Common myeloid progenitor, CD34-positive (primary cell): Measurements from ENCODE around the gene TMEM214.

Experiments
- CTCF ChIA-PET: fragments of 350-600 bp; sonication (Branson Sonifier 250); formaldehyde crosslinking; loops from one replicate; lab custom pipeline; 2021; ENCODE audit warnings: antibody characterized with exemption; lab: Charles Lee
- POLR2A ChIA-PET: fragments of 350-600 bp; sonication (Branson Sonifier 250); formaldehyde crosslinking; loops from one replicate; lab custom pipeline; 2021; ENCODE audit warnings: antibody characterized with exemption; lab: Charles Lee
- DNase-seq, 3 donors: peaks; one replicate each; pipeline versions ENCODE4 v3.0.0 to v3.0.0-alpha.2; 2013
- H3K27ac ChIP-seq, 2 experiments: 1 replicate in 1 of 2; 2 replicates in 1 of 2; pipeline ENCODE4 v1.7.0; 2013; ENCODE audit warnings: inconsistent platforms in 2 of 2, low read length in 2 of 2, mild to moderate bottlenecking in 2 of 2, low read depth in 1 of 2, moderate library complexity in 1 of 2; ENCODE audit not compliant: severe bottlenecking in 2 of 2, insufficient read depth in 1 of 2, poor library complexity in 1 of 2
- H3K27me3 ChIP-seq, 5 experiments: replicated peaks in 2 of 5; 1 replicate in 3 of 5; 2 replicates in 2 of 5; pipeline versions ENCODE4 v1.6.1 to v1.7.0; 2013; ENCODE audit warnings: low read length in 4 of 5, mild to moderate bottlenecking in 2 of 5, moderate library complexity in 2 of 5, inconsistent platforms in 1 of 5; ENCODE audit not compliant: insufficient read depth in 5 of 5, control insufficient read depth in 4 of 5
- H3K36me3 ChIP-seq, 4 experiments: 1 replicate in 2 of 4; 2 replicates in 2 of 4; pipeline versions ENCODE4 v1.6.1 to v1.7.0; 2013; ENCODE audit warnings: low read length in 3 of 4, control low read depth in 1 of 4, mild to moderate bottlenecking in 1 of 4; ENCODE audit not compliant: control insufficient read depth in 4 of 4, insufficient read depth in 4 of 4
- H3K4me1 ChIP-seq, 4 experiments: 1 replicate in 3 of 4; 2 replicates in 1 of 4; pipeline versions ENCODE4 v1.6.1 to v1.7.1; 2013; ENCODE audit warnings: low read length in 3 of 4, mild to moderate bottlenecking in 3 of 4, control low read depth in 1 of 4, inconsistent platforms in 1 of 4, moderate library complexity in 1 of 4; ENCODE audit not compliant: control insufficient read depth in 4 of 4, insufficient read depth in 4 of 4; ENCODE audit errors: control extremely low read depth in 1 of 4
- H3K4me3 ChIP-seq, 7 experiments: 1 replicate in 4 of 7; 2 replicates in 3 of 7; pipeline versions ENCODE4 v1.5.1 to v1.7.0; 2013; ENCODE audit warnings: mild to moderate bottlenecking in 7 of 7, low read length in 6 of 7, moderate library complexity in 6 of 7, inconsistent platforms in 2 of 7, low read depth in 2 of 7, control low read depth in 1 of 7; ENCODE audit not compliant: insufficient read depth in 4 of 7, control insufficient read depth in 1 of 7; ENCODE audit errors: extremely low read depth in 1 of 7
- H3K9me3 ChIP-seq, 5 experiments: 1 replicate in 4 of 5; 2 replicates in 1 of 5; pipeline versions ENCODE4 v1.6.1 to v1.7.1; 2013; ENCODE audit warnings: low read length in 4 of 5, mild to moderate bottlenecking in 2 of 5, inconsistent platforms in 1 of 5, low read depth in 1 of 5, moderate library complexity in 1 of 5; ENCODE audit not compliant: control insufficient read depth in 4 of 5, insufficient read depth in 2 of 5; ENCODE audit errors: control extremely low read depth in 1 of 5
- WGBS: methylation state at CpG from one replicate; pipeline ENCODE4 v1.1.5; 2013; ENCODE audit not compliant: insufficient coverage; 5-methylcytosine and 5-hydroxymethylcytosine counted together

TMEM214 gene

DNA sequence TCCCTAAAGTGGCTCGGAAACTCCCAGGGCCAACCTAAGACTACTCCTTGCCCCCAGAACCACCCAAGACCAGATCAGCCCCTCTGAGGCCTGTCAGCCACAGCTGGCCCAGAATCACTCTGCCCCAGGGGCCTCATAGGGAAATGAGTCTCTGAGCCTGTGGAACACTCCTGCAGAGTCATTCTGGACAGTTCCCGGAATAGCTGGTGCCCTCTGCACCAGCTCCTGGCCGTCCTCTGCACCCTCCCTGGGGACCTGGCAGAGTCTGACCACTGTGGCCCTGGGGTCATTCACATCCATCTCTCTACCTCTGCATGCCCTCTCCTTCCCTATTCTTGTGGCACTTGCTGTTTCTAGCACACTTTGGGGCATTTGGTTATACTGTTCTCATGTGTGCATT is 14.6 kb upstream of the TMEM214 start:
- CTCF ChIA-PET = interaction anchor here (0.6 to 11.9 kb wide), 12 partner anchors 12 to 304 kb away, joined by 3 to 319 read pairs (median 10); partner anchors contain the start of genes MAPRE3 and TMEM214

GRCh38 chr2:27019459-27019858 is 13.3 kb upstream of the TMEM214 start:
- H3K4me1 ChIP-seq = peaks cover 0 to 9% (median 6%) of the 10 kb centered on the region in 4 experiments
- H3K36me3 ChIP-seq = peaks cover 0 to 9% (median 4%) of the 10 kb centered on the region in 4 experiments
- peak overlapping the region in 1 of 2 experiments; percentile 32 for H3K27ac ChIP-seq
- H3K4me3 ChIP-seq = no peak overlapping the region
- peaks cover 0 to 2% (median 0%) of the 10 kb centered on the region in 5 experiments for H3K27me3 ChIP-seq
- 96% methylated on average over 8 of the region's 9 CpGs for WGBS
- ChIA-PET CTCF (interaction anchor here (2.7 to 11.9 kb wide), 3 partner anchors 11 to 175 kb away, joined by 15 to 319 read pairs (median 36); partner anchors contain the start of gene MAPRE3), POLR2A (interaction anchor here (0.6 kb wide), 1 partner anchor 43 kb away, joined by 3 read pairs; no protein-coding TSS in a partner anchor)
- no peak for DNase-seq
- no peaks in the 10 kb centered on the region for H3K9me3 ChIP-seq

More for the DNA sequence above, 14.6 kb upstream of the TMEM214 start:
- H3K27ac ChIP-seq = no peak overlapping the region
- POLR2A ChIA-PET = no interaction called here
- WGBS = 100% methylated on average over 2 of the region's 3 CpGs
- H3K9me3 ChIP-seq = no peaks in the 10 kb centered on the region
- H3K36me3 ChIP-seq = peaks cover 0 to 5% (median 1%) of the 10 kb centered on the region in 4 experiments
- DNase-seq = no peak
- peaks cover 0 to 9% (median 6%) of the 10 kb centered on the region in 4 experiments for H3K4me1 ChIP-seq
- H3K27me3 ChIP-seq = peaks cover 0 to 2% (median 0%) of the 10 kb centered on the region in 5 experiments
- no peak overlapping the region for H3K4me3 ChIP-seq

- CTCF ChIA-PET = interaction anchor here (0.8 to 11.9 kb wide), 3 partner anchors 10 to 176 kb away, joined by 3 to 319 read pairs (median 36); partner anchors contain the start of gene MAPRE3
- H3K27ac ChIP-seq = peak overlapping the region in 1 of 2 experiments; percentile 32
- no peak for DNase-seq
Observed at GRCh38 chr2:27019931-27020855, 12.6 kb upstream of the TMEM214 start.

DNA sequence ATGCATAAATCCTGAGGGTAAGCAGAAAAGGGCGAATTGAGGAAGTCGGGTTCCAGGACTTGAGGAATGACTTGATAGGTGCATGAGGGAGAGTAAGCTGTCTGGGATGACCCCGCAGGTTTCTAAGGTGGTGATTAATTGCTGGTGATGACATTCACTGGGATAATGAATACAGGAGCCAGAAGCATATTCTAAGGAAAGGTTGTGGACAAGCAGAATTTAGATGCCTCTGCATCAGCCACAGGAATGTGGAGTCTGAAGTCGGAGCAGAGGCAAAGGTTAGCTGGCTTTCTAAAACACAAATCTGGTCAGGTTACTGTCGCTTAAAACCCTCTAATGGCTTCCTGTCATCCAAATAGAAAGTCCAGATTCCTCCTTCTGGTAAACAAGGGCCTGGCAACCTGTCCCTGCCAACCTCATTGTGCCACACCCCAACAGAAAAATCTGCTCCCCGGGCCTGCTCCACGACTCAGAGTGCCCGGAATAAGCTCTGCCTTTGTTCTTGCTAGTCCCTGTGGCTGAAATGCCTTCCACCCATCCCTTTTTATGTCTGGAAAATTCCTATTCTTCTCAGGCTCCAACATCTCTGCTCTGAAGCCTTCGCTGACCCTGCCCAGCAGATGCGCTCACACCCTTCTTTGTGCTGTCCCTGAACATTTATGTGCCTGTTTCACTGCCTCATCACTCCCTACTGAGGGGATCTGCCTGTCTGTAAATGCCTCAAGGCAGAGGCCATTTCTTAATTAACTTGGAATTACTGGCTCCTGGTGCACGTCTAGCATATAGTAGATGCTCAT is 11.3 kb upstream of the TMEM214 start:
- Histone ChIP-seq H3K36me3 (peaks cover 0 to 14% (median 5%) of the 10 kb centered on the region in 4 experiments), H3K27ac (peak overlapping the region in 1 of 2 experiments; percentile 3), H3K9me3 (no peaks in the 10 kb centered on the region), H3K4me3 (no peak overlapping the region), H3K4me1 (no peaks in the 10 kb centered on the region), H3K27me3 (peaks cover 0 to 2% (median 0%) of the 10 kb centered on the region in 5 experiments)
- no peak for DNase-seq
- CTCF ChIA-PET = interaction anchor here (1.3 to 11.9 kb wide), 2 partner anchors 58 to 99 kb away, joined by 3 to 319 read pairs; partner anchors contain the start of gene MAPRE3
- POLR2A ChIA-PET = no interaction called here
- WGBS = 90% methylated on average over 10 of the region's 11 CpGs

More at GRCh38 chr2:27019931-27020855, 12.6 kb upstream of the TMEM214 start:
- Histone ChIP-seq H3K4me3 (no peak overlapping the region), H3K9me3 (no peaks in the 10 kb centered on the region), H3K4me1 (peaks cover 0 to 9% (median 6%) of the 10 kb centered on the region in 4 experiments), H3K27me3 (peaks cover 0 to 2% (median 0%) of the 10 kb centered on the region in 5 experiments), H3K36me3 (peaks cover 0 to 9% (median 4%) of the 10 kb centered on the region in 4 experiments)
- 77% methylated on average over 4 of the region's 9 CpGs for WGBS
- POLR2A ChIA-PET = interaction anchor here (0.6 kb wide), 1 partner anchor 43 kb away, joined by 3 read pairs; no protein-coding TSS in a partner anchor

DNA sequence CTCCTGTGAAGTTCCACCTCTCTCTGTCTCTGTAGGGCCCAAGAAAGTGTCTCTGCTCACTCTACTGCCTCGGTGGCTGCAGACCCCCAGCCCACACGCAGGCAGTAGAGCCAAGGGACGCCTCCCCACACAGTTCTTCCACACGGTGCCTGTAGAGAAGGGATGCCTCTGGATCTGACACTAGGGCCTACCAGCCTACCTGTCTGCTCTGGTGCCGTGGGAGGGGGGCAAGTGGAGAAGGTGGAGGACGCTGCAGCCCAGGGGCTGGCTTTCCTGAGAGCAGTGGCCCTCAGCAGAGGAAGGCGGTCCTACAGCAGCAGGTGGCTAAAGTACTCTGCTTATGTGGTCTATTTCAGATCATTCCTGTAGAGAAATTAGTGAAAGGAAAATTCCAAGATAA is 9.0 kb upstream of the TMEM214 start:
- Histone ChIP-seq H3K36me3 (peaks cover 0 to 14% (median 5%) of the 10 kb centered on the region in 4 experiments), H3K4me3 (no peak overlapping the region), H3K27me3 (no peaks in the 10 kb centered on the region), H3K27ac (no peak overlapping the region), H3K4me1 (no peaks in the 10 kb centered on the region), H3K9me3 (no peaks in the 10 kb centered on the region)
- ChIA-PET POLR2A (no interaction called here), CTCF (interaction anchor here (1.1 to 11.9 kb wide), 4 partner anchors 11 to 62 kb away, joined by 3 to 319 read pairs (median 6); partner anchors contain the start of genes AGBL5 and MAPRE3)
- 88% methylated on average over 2 of the region's 7 CpGs for WGBS
- no peak for DNase-seq

DNA sequence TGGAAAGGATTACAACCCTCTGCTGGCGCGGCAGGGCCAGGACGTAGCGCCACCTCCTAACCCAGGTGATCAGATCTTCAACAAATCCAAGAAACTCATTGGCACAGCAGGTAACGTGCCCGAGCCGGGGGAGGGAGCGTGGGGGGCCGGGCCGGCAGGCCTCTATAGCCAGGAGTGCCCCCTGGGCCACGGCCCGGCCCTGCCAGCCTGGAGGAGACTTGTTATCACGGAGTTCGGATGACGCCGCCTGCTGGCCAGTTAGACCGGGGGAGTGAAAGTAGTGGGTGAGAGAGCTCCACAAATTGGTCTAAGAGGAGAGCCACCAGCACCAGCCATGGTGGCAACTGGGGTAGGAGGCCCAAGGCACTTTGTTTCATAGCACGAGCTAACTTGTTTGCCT is 8.6 kb upstream of the TMEM214 start:
- 97% methylated on average over 18 of the region's 18 CpGs for WGBS
- H3K9me3 ChIP-seq = no peaks in the 10 kb centered on the region
- CTCF ChIA-PET = interaction anchor here (1.0 to 2.9 kb wide), 5 partner anchors 11 to 178 kb away, joined by 3 to 9 read pairs (median 3); partner anchors contain the start of gene AGBL5
- no peak overlapping the region for H3K4me3 ChIP-seq
- no peak overlapping the region for H3K27ac ChIP-seq
- H3K27me3 ChIP-seq = no peaks in the 10 kb centered on the region
- no peak for DNase-seq
- POLR2A ChIA-PET = no interaction called here
- H3K4me1 ChIP-seq = no peaks in the 10 kb centered on the region
- peaks cover 0 to 14% (median 5%) of the 10 kb centered on the region in 4 experiments for H3K36me3 ChIP-seq
